GM06990 (cell line): ENCODE data around the gene USP10.

Experiments used
- DNase-seq: peaks from one replicate; pipeline ENCODE4 v3.0.0-alpha.2; 2011; ENCODE audit not compliant: insufficient read length; ENCODE audit errors: extremely low read depth
- H3K27me3 ChIP-seq: replicated peaks from 2 replicates; pipeline ENCODE4 v1.6.0; 2011; ENCODE audit warnings: low read length; ENCODE audit not compliant: control insufficient read depth, insufficient read depth
- H3K36me3 ChIP-seq: 2 replicates; pipeline ENCODE4 v1.5.1; 2011; ENCODE audit warnings: low read length; ENCODE audit not compliant: control insufficient read depth, insufficient read depth
- H3K4me3 ChIP-seq: replicated peaks from 2 replicates; pipeline ENCODE4 v1.5.1; 2011; ENCODE audit warnings: low read depth, mild to moderate bottlenecking, control low read depth, low read length
- CTCF ChIP-seq: IDR thresholded peaks from 2 replicates; pipeline ENCODE4 v1.5.1; 2011; ENCODE audit warnings: low read length, control low read depth, mild to moderate bottlenecking, inconsistent platforms; ENCODE audit not compliant: insufficient read depth, poor library complexity, severe bottlenecking

USP10 gene

GRCh38 chr16:84794186-84794585 lies 94.4 kb downstream of the USP10 start:
- no peak for DNase-seq
- no peaks in the 10 kb centered on the region for H3K36me3 ChIP-seq
- no peak overlapping the region for H3K4me3 ChIP-seq
- no peaks in the 10 kb centered on the region for H3K27me3 ChIP-seq
- no peak for TF ChIP-seq CTCF

GRCh38 chr16:84794626-84795025 lies 94.8 kb downstream of the USP10 start:
- DNase-seq = no peak
- H3K27me3 ChIP-seq = no peaks in the 10 kb centered on the region
- H3K36me3 ChIP-seq = no peaks in the 10 kb centered on the region
- TF ChIP-seq CTCF = no peak
- H3K4me3 ChIP-seq = no peak overlapping the region

- H3K36me3 ChIP-seq = no peaks in the 10 kb centered on the region
- no peak for TF ChIP-seq CTCF
- no peaks in the 10 kb centered on the region for H3K27me3 ChIP-seq
- no peak overlapping the region for H3K4me3 ChIP-seq
- no peak for DNase-seq
Measured at GRCh38 chr16:84795329-84796053, 95.7 kb downstream of the USP10 start.

- no peak overlapping the region for H3K4me3 ChIP-seq
- no peak for DNase-seq
- no peaks in the 10 kb centered on the region for H3K27me3 ChIP-seq
- no peak for TF ChIP-seq CTCF
- no peaks in the 10 kb centered on the region for H3K36me3 ChIP-seq
Measured at GRCh38 chr16:84800158-84800978, 100.6 kb downstream of the USP10 start.

DNA sequence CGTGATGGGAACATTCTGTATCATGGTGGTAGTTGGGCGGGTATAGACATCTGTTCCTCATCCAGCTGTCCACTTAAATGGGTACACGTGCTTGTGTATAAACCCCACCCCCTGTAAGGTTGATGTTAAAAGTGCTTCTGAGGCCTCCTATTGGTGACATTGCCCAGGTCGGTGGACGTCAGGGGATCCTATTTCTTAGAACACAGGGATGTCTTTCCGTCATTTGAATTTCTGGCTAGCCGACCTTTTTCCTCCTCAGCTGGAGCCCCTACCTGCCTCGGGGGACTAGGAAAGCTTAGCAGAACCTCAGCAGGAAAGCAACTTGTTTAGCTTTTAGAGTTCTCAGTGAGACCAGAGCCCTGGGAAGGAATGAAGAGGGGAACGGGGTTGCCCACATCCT lies 103.3 kb downstream of the USP10 start:
- TF ChIP-seq CTCF = no peak
- H3K36me3 ChIP-seq = no peaks in the 10 kb centered on the region
- H3K27me3 ChIP-seq = no peaks in the 10 kb centered on the region
- DNase-seq = no peak
- no peak overlapping the region for H3K4me3 ChIP-seq
